ENCODE measurements around the gene C3orf70. TPM values are rescaled to one million over a fixed set of nuclear protein-coding genes. Genes with fewer than 3 reads are reported as not detected.

C3orf70 gene
- total and polyA plus RNA-seq, 2 of the 8 experiments (the other 6 are each of a cell fraction or from before 2014, with no cell fraction given) = 1.7 to 2.0 TPM

- TF ChIP-seq KDM1A (IDR thresholded peaks at IDR 0.05; ENCODE audit: borderline replicate concordance, low read length) = no peak
- no peak for TF ChIP-seq CHD1 (IDR thresholded peaks at IDR 0.05; ENCODE audit: low read depth, low read length)
Measured at GRCh38 chr3:185153171-185153771, 411 bp upstream of the C3orf70 start (continued).
